Measurements from ENCODE around the gene BLVRB.

GRCh38 chr19:40425450-40426287 is 39.9 kb downstream of the BLVRB start, which contains the start of gene SERTAD1:
- TF ChIP-seq CTCF (IDR thresholded peaks at IDR 0.05; ENCODE audit: control extremely low read depth in 1 of 3, insufficient read depth in 1 of 3, low read depth in 1 of 3, low read length in 3 of 3) (peak in 2 of 3 experiments; percentile 53 to 71; a peak in 2 of 4 replicates), RFX5 (IDR thresholded peaks at IDR 0.05; ENCODE audit: borderline replicate concordance, low read depth, low read length) (peak; percentile 61; the same call in 1 of the 2 replicates), MAX (IDR thresholded peaks at IDR 0.05) (peak; percentile 41), POLR2AphosphoS5 (IDR thresholded peaks at IDR 0.05; ENCODE audit: low read depth, low read length) (peak; percentile 87), ZNF274 (IDR thresholded peaks at IDR 0.05; ENCODE audit: borderline replicate concordance, extremely low read depth, low read length) (no peak), MAFK (IDR thresholded peaks at IDR 0.05; ENCODE audit: low read depth, low read length) (no peak)

Data from H1 (cell line).